HG02642 (cell line): ENCODE data around the gene PEX3.
"Not testable (repeated sequence)": the region's sequence is repeated elsewhere in the genome, so short reads cannot be mapped to it uniquely, and the experiment has no call there.

Source experiments
- ATAC-seq: cut with Tn5 transposase; IDR thresholded peaks from one replicate; pipeline ENCODE4 v1.9.1; 2021; ENCODE audit warnings: mild to moderate bottlenecking; ENCODE audit not compliant: unreplicated experiment, poor library complexity

Gene PEX3

GRCh38 chr6:143505111-143505510 is 54.5 kb downstream of the PEX3 start:
- ATAC-seq = peak; percentile 31

- peak; percentile 35 for ATAC-seq
Measured at GRCh38 chr6:143505537-143505936, 54.9 kb downstream of the PEX3 start.

- no peak for ATAC-seq
Measured at GRCh38 chr6:143506199-143506598, 55.6 kb downstream of the PEX3 start.

GRCh38 chr6:143506620-143507019 is 56.0 kb downstream of the PEX3 start:
- ATAC-seq = no peak

- peak; percentile 58 for ATAC-seq
Measured at GRCh38 chr6:143507358-143508145, 56.9 kb downstream of the PEX3 start.

GRCh38 chr6:143510326-143510725 is 59.7 kb downstream of the PEX3 start:
- not testable (repeated sequence) for ATAC-seq

GRCh38 chr6:143510991-143511891 is 60.6 kb downstream of the PEX3 start, which contains the start of gene FUCA2:
Gene FUCA2, minus strand, starts transcription at chr6:143511720. Its CDS starts 86 bp downstream, at chr6:143511634.
- ATAC-seq = peak; percentile 66

- ATAC-seq = no peak
Measured at GRCh38 chr6:143513410-143513809, 62.8 kb downstream of the PEX3 start.

- no peak for ATAC-seq
Measured at GRCh38 chr6:143515061-143515760, 64.6 kb downstream of the PEX3 start.

- ATAC-seq = no peak
Measured at GRCh38 chr6:143515766-143516355, 65.3 kb downstream of the PEX3 start.

- ATAC-seq = no peak
Measured at GRCh38 chr6:143516690-143517446, 66.3 kb downstream of the PEX3 start.

GRCh38 chr6:143517447-143517773 is 66.8 kb downstream of the PEX3 start:
- ATAC-seq = no peak

GRCh38 chr6:143522039-143522600 is 71.5 kb downstream of the PEX3 start:
- no peak for ATAC-seq

GRCh38 chr6:143525356-143525755 is 74.8 kb downstream of the PEX3 start:
- no peak for ATAC-seq

GRCh38 chr6:143527677-143528076 is 77.1 kb downstream of the PEX3 start:
- ATAC-seq = no peak

GRCh38 chr6:143528164-143528811 is 77.7 kb downstream of the PEX3 start:
- peak; percentile 61 for ATAC-seq

- ATAC-seq = no peak
Measured at GRCh38 chr6:143529095-143529494, 78.5 kb downstream of the PEX3 start.

- no peak for ATAC-seq
Measured at GRCh38 chr6:143531720-143532499, 81.3 kb downstream of the PEX3 start.
